D721Med (cell line): ENCODE measurements around the gene LILRB5.
"Not testable (repeated sequence)": the region's sequence is repeated elsewhere in the genome, so short reads cannot be mapped to it uniquely, and the experiment has no call there.

Experiments
- DNase-seq: peaks from one replicate; pipeline ENCODE4 v3.0.0; 2011; ENCODE audit warnings: low spot score; ENCODE audit not compliant: insufficient read length
- FAIRE-seq: peaks from 2 replicates; lab custom pipeline; 2011; peaks lifted over from hg19 to GRCh38; lab: Jason Lieb, UNC
- TF ChIP-seq, protein P1 (sequence below): IDR thresholded peaks from 2 replicates; pipeline ENCODE4 v1.5.1; 2012; ENCODE audit warnings: mild to moderate bottlenecking, control low read depth; ENCODE audit not compliant: insufficient read depth; ENCODE audit errors: missing control alignments

The LILRB5 gene

DNA sequence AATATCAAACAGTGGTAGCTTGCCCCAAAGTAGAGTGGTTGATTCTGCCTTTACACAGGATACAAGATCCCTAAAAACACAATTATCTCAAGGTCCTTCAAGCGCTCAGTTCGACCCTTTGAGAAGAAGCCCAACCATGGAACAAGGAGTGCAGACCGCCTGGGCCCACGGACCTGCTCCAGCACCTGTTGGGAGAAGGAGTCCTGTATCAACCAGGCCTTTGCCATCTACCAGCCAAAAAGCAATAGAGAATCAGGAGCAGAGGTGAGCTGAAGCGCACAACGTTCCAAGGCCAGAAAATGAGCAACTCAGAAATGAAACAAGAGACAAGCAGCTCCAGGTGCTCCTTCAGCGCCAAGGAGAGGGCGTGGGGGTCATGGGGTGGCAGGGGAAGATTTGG, 27.9 kb downstream of the LILRB5 start:
- TF ChIP-seq, protein P1, sequence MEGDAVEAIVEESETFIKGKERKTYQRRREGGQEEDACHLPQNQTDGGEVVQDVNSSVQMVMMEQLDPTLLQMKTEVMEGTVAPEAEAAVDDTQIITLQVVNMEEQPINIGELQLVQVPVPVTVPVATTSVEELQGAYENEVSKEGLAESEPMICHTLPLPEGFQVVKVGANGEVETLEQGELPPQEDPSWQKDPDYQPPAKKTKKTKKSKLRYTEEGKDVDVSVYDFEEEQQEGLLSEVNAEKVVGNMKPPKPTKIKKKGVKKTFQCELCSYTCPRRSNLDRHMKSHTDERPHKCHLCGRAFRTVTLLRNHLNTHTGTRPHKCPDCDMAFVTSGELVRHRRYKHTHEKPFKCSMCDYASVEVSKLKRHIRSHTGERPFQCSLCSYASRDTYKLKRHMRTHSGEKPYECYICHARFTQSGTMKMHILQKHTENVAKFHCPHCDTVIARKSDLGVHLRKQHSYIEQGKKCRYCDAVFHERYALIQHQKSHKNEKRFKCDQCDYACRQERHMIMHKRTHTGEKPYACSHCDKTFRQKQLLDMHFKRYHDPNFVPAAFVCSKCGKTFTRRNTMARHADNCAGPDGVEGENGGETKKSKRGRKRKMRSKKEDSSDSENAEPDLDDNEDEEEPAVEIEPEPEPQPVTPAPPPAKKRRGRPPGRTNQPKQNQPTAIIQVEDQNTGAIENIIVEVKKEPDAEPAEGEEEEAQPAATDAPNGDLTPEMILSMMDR = no peak
- DNase-seq (no peak), FAIRE-seq (no peak)

DNA sequence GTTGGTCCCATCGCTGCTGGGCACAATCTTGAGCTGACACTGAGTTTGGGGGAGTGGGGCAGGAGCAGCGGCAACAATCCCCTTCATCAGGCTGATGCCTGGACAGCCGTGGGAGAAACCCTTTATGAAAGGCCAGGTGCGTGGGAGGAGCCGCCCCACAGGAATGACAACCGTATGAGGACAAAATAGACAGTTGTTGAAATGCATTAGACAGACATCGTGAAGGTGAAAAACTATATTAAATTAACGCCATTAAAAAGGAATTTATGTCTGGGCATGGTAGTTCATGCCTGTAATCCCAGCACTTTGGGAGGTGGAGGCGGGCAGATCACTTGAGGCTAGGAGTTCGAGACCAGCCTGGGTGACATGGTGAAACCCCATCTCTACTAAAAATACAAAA, 32.5 kb downstream of the LILRB5 start:
- DNase-seq, FAIRE-seq: not testable (repeated sequence)

DNA sequence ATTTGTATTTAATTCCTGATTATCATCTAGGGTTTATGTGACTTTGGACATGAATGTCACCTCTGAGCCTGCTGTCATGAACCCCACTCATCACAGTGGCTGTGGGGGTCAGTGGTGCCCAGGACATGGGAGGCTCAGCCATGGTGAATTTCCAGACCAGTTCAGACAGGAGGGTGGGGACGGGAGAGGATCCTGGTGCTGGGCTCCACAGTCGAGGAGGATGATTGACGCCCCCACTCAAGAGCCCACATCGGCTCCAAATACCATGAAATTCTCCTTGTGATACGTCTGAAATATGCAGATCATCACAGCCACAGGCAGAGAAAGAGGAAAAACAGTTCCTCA, 33.2 kb downstream of the LILRB5 start:
- FAIRE-seq, DNase-seq: not testable (repeated sequence)

DNA sequence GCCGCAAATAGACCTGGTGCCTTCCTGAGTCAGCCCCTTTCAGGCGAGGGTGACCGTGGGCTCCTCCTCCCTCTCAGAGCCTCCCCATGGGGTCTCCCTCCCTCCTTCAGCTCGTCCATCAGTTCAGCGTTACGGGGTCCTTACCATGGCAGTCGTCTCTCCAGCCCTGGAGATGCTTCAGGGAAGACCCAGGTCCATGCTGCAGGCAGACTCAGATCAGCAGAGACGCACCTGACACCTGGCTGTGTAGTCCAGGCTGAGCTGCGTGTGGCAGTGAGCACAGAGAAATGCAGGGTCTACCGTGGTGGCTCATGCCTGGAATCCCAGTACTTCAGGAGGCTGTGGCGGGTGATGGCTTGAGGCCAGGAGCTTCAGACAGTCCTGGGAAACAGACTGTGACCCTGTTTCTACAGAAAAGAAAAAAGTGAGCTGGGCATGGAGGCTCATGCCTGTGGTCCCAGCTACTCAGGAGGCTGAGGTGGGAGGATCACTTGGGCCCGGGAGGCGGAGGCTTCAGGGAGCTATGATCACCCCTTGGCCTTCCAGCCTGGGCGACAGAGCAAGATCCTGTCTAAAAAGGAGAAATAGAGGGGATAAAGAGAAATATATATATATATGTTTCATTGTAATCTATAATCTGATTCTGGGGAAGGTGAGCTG, 33.7 kb downstream of the LILRB5 start:
- not testable (repeated sequence) for FAIRE-seq, DNase-seq

DNA sequence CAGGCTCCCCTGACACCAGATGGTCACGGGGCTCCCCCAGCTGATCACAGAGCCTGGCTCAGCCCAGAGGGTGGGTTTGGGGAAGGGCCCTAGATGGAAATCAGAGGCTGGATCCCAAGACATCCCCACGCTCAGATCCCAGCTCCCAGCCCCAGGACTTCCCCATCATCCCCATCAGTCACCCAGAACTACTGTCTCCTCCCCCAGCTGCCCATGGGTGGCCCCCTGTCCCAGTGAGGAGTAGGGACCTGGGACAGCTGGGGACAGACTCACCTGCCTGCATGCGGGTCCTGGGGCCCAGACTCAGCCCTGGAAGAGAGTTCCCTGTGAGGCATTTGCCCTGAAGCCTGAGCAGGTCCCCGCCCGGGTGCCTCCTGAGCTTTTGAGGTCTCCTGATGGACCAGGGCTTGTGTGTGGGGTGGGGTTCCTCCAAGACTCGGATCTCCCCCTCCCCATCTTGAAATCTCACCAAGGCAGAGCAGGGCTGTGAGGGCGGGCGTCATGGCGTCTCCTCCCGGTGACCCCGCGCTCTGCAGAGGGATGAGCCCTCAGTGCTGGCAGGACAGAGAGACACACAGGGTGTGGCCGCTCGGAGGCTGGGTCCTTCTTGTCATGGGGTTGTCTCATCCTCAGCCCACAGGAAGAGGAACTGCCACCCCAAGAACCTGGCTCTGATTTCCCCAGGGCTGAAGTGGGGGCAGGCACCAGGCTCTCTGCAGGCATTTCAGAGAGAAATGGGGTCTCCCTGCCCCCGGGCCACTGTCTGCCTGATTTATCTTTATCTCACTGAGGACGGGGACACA, 34.4 kb downstream of the LILRB5 start, which contains the start of gene LILRB3:
Gene LILRB3, minus strand, starts transcription at position 534 of the 803 bp plus-strand sequence. Its CDS starts 31 bp downstream, at position 503.
- DNase-seq, FAIRE-seq: not testable (repeated sequence)

DNA sequence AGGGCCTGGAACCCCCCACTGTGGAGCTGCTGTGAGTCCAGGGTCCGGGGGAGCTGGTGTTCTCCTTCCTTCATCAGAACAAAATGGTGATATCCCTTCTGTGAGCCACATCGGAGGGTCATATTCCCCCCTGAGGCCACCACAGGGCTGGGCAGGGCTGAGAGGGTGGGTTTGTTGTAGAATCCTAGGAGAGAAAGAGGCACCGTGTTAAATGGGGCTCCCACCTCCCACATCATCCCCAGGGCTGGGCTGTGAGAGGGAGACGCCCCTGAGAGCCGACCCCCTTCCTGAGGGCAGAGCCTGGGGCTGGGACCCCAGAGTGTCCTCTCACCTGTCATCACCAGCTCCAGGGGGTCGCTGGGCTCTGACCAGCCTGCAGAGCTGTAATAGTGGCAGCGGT, 35.1 kb downstream of the LILRB5 start:
- FAIRE-seq, DNase-seq: not testable (repeated sequence)

DNA sequence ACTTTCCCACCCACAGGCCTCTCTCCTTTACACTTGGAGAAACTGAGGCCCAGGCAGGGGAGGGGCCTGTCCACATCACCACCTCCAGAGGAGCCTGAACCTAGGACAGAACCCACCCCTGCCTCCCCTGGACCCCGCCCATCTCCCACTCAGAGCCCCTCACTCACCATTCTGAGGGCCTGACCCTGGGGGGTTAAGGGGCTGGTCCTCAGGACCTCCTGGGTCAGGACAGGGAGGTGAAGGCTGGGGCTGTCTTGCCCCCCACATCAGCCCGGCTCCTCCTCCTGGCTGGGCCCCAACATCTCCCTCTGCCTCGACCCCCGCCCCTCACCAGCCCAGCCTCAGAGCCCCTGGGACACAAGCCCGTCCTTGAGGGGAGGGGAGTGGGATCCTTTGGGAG, 37.4 kb downstream of the LILRB5 start:
- not testable (repeated sequence) for FAIRE-seq, DNase-seq

DNA sequence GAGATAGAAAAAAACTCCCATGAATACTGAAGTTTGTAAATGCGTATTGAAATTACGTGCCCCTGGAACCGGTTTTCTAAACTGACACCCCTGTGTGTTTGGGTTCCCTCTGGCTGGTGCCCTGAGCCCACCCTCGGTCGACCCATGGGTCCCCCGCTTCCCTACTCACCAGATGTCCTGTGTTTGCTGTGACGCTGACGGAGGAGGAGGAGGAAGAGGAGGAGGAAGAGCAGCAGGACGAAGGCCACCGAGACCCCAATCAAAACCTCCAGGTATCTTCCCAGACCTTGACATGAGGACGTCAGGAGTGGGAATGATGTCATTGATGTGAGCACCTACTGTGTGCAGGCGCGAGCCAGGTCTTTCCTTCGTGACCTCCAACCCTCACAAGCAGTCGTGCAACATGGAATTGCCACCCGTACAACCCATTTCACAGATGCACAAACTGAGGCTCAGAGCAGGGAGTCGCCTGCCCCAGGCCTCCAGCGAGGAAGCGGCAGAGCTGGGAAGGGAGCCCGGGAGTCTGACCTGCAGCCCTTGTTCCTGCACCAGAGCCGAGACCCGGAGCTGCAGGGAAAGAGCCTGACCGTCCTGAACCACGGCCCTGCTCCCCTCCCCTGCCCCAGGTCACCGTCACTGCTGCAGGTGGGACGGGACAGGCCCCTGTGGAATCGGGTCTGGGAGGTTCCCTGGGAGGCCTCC, 38.0 kb downstream of the LILRB5 start:
- FAIRE-seq (no peak), DNase-seq (no peak)
- TF ChIP-seq, protein P1 = no peak

DNA sequence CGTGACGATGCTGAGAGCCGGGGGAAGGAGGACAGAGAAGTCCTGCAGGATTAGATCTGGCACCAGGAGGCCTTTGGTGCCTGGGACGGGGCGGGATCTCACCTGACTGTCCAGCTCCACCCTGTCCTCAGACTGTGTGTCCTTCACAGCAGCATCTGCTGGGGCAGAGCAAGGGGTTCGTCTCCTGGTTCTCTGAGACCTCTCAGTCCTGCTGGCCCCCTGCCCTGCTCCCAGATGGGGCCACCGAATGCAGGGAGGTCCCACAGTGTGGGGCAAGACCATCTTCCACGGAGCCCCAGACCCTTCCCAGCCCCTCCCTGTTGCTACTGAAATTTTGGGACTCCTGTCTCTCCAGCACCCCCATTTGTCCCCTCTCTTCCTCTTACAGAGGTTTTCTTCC, 38.8 kb downstream of the LILRB5 start:
- TF ChIP-seq, protein P1 = no peak
- FAIRE-seq = no peak
- no peak for DNase-seq

DNA sequence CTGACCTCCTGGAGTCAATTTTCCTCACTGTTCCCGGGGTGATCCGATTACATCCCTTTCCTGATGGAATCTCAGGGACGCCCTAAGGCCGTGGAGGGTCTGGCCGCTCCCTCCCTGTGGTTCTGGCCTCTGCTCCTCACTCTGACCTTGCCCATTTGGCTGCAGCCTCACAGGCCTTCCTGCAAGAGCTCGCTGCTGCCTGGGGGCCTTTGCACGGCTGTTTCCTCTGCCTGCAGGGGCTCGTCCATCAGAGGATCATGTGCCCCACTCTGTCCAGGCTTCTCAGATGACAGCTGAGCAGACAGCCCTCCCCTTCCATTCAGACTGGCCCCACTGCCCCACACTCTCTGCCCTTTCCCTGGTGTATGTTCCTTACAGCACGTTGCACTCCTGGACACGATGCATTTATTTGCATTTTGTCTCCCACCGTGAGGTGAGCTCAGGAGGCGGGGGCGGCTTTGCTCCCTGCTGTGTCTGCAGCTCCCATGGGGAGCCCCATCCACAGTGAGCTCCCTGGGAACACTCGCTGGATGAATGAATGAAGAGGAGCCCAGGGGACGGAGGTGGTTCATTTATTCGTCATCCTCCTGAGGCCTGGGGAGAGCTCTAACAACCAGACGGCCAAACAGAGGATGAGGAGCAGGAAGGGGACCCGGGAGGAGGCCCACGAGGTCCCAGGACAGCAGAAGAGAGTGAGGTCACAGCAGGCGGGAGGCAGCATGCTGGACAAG, 39.4 kb downstream of the LILRB5 start:
- FAIRE-seq = not testable (repeated sequence)

More for the DNA sequence above, 39.4 kb downstream of the LILRB5 start:
- DNase-seq = not testable (repeated sequence)
